K562 (cell line): Measurements from ENCODE around the gene PTPN13.

ENCODE experiments used
- CTCF ChIP-seq, 3 experiments: IDR thresholded peaks in 2 of 3; conservative IDR thresholded peaks in 1 of 3; 2 replicates each; pipeline ENCODE4 v1.5.1; 2011 to 2012; ENCODE audit warnings: low read length in 3 of 3, mild to moderate bottlenecking in 3 of 3, control low read depth in 2 of 3, improper control_type of control experiment in 1 of 3, inconsistent platforms in 1 of 3, low read depth in 1 of 3, mixed read lengths in 1 of 3, moderate library complexity in 1 of 3; ENCODE audit not compliant: insufficient read depth in 2 of 3
- TFAM ChIP-seq: fragments of 250-450 bp; sonication (Bioruptor Pico); conservative IDR thresholded peaks from 2 replicates; pipeline ENCODE4 v1.5.0; 2021; ENCODE audit warnings: mild to moderate bottlenecking, moderate library complexity
- ZNF23 ChIP-seq: fragments of 250-450 bp; sonication (Bioruptor Pico); IDR thresholded peaks from 2 replicates; pipeline ENCODE4 v1.4.0; 2020; ENCODE audit warnings: mild to moderate bottlenecking
- ZNF785 ChIP-seq: fragments of 250-450 bp; sonication (Bioruptor Pico); IDR thresholded peaks from 2 replicates; pipeline ENCODE4 v1.4.0; 2020; ENCODE audit warnings: mild to moderate bottlenecking
- ZZZ3 ChIP-seq: fragments of 450-650 bp; IDR thresholded peaks from 2 replicates; pipeline ENCODE4 v1.6.1; 2016; ENCODE audit warnings: antibody characterized with exemption, mild to moderate bottlenecking, moderate library complexity

GRCh38 chr4:86660401-86660800, 66.3 kb downstream of the PTPN13 start:
- TF ChIP-seq CTCF (IDR thresholded peaks at IDR 0.05 in 2 of 3, conservative IDR thresholded peaks at IDR 0.05 in 1 of 3; ENCODE audit: insufficient read depth in 2 of 3, low read depth in 1 of 3, low read length in 3 of 3) = no peak
- no peak for TF ChIP-seq ZZZ3
- TF ChIP-seq TFAM (CRISPR knock-in tag) = no peak
- no peak for TF ChIP-seq ZNF785 (CRISPR knock-in tag)
- no peak for TF ChIP-seq ZNF23 (CRISPR knock-in tag)
